ENCODE data around the gene PDPK1. TPM values are rescaled to one million over a fixed set of nuclear protein-coding genes. Genes with fewer than 3 reads are reported as not detected.
A peak's percentile ranks its signal among the peaks of the same experiment; 100 is the strongest.
"Not testable (repeated sequence)": the region's sequence is repeated elsewhere in the genome, so short reads cannot be mapped to it uniquely, and the experiment has no call there.

PDPK1 gene
- total and polyA plus RNA-seq, 4 donors: 12.1 to 28.1 (median 18.2) TPM

- not testable (repeated sequence) for DNase-seq (ENCODE audit: low spot score); H3K9ac ChIP-seq (ENCODE audit: low read depth in 1 of 2, low read length in 2 of 2); H3K36me3 ChIP-seq (ENCODE audit: control insufficient read depth in 4 of 4, insufficient read depth in 3 of 4, low read depth in 1 of 4, low read length in 3 of 4); H3K27me3 ChIP-seq (ENCODE audit: control insufficient read depth in 4 of 4, insufficient read depth in 4 of 4, low read length in 3 of 4); H3K9me3 ChIP-seq (ENCODE audit: control insufficient read depth in 4 of 4, low read length in 3 of 4); H3K4me3 ChIP-seq (ENCODE audit: low read depth in 1 of 3, low read length in 3 of 3); H3K27ac ChIP-seq (ENCODE audit: low read depth in 1 of 2, low read length in 2 of 2); H3K4me1 ChIP-seq (ENCODE audit: control insufficient read depth in 4 of 4, insufficient read depth in 4 of 4, low read length in 3 of 4)
- WGBS: no CpG with 5 or more reads among the region's 7 CpGs
These were observed 94.5 kb downstream of the PDPK1 start for GRCh38 chr16:2632291-2632690.

GRCh38 chr16:2639071-2639721 lies 101.4 kb downstream of the PDPK1 start:
- H3K9me3 ChIP-seq (ENCODE audit: control insufficient read depth in 4 of 4, low read length in 3 of 4); H3K36me3 ChIP-seq (ENCODE audit: control insufficient read depth in 4 of 4, insufficient read depth in 3 of 4, low read depth in 1 of 4, low read length in 3 of 4); DNase-seq (ENCODE audit: low spot score): not testable (repeated sequence)

GRCh38 chr16:2639722-2640072 lies 101.9 kb downstream of the PDPK1 start:
- H3K36me3 ChIP-seq (ENCODE audit: control insufficient read depth in 4 of 4, insufficient read depth in 3 of 4, low read depth in 1 of 4, low read length in 3 of 4): not testable (repeated sequence)
- WGBS: 89% methylated on average over 9 of the region's 9 CpGs

More at GRCh38 chr16:2639071-2639721, 101.4 kb downstream of the PDPK1 start:
- H3K9ac ChIP-seq (ENCODE audit: low read depth in 1 of 2, low read length in 2 of 2); H3K4me1 ChIP-seq (ENCODE audit: control insufficient read depth in 4 of 4, insufficient read depth in 4 of 4, low read length in 3 of 4); H3K27me3 ChIP-seq (ENCODE audit: control insufficient read depth in 4 of 4, insufficient read depth in 4 of 4, low read length in 3 of 4); H3K27ac ChIP-seq (ENCODE audit: low read depth in 1 of 2, low read length in 2 of 2); H3K4me3 ChIP-seq (ENCODE audit: low read depth in 1 of 3, low read length in 3 of 3): not testable (repeated sequence)
- TF ChIP-seq RAD21 (IDR thresholded peaks at IDR 0.05): peak in 1 of 2 donors; percentile 45
- TF ChIP-seq CTCF (IDR thresholded peaks at IDR 0.05; ENCODE audit: low read depth, low read length, missing input control): peak; percentile 13
- 0% methylated on average over 1 of the region's 12 CpGs for WGBS

GRCh38 chr16:2642561-2642960 lies 104.7 kb downstream of the PDPK1 start:
- 78% methylated on average over 5 of the region's 17 CpGs for WGBS
- not testable (repeated sequence) for H3K4me3 ChIP-seq (ENCODE audit: low read depth in 1 of 3, low read length in 3 of 3); H3K9ac ChIP-seq (ENCODE audit: low read depth in 1 of 2, low read length in 2 of 2); H3K36me3 ChIP-seq (ENCODE audit: control insufficient read depth in 4 of 4, insufficient read depth in 3 of 4, low read depth in 1 of 4, low read length in 3 of 4); H3K27me3 ChIP-seq (ENCODE audit: control insufficient read depth in 4 of 4, insufficient read depth in 4 of 4, low read length in 3 of 4); H3K4me1 ChIP-seq (ENCODE audit: control insufficient read depth in 4 of 4, insufficient read depth in 4 of 4, low read length in 3 of 4); H3K27ac ChIP-seq (ENCODE audit: low read depth in 1 of 2, low read length in 2 of 2); H3K9me3 ChIP-seq (ENCODE audit: control insufficient read depth in 4 of 4, low read length in 3 of 4); DNase-seq (ENCODE audit: low spot score)

More at GRCh38 chr16:2639722-2640072, 101.9 kb downstream of the PDPK1 start:
- not testable (repeated sequence) for H3K4me1 ChIP-seq (ENCODE audit: control insufficient read depth in 4 of 4, insufficient read depth in 4 of 4, low read length in 3 of 4); DNase-seq (ENCODE audit: low spot score); H3K4me3 ChIP-seq (ENCODE audit: low read depth in 1 of 3, low read length in 3 of 3); H3K9ac ChIP-seq (ENCODE audit: low read depth in 1 of 2, low read length in 2 of 2); H3K27ac ChIP-seq (ENCODE audit: low read depth in 1 of 2, low read length in 2 of 2); H3K9me3 ChIP-seq (ENCODE audit: control insufficient read depth in 4 of 4, low read length in 3 of 4); H3K27me3 ChIP-seq (ENCODE audit: control insufficient read depth in 4 of 4, insufficient read depth in 4 of 4, low read length in 3 of 4)

GRCh38 chr16:2644754-2645453 lies 107.1 kb downstream of the PDPK1 start:
- H3K36me3 ChIP-seq (ENCODE audit: control insufficient read depth in 4 of 4, insufficient read depth in 3 of 4, low read depth in 1 of 4, low read length in 3 of 4); H3K27me3 ChIP-seq (ENCODE audit: control insufficient read depth in 4 of 4, insufficient read depth in 4 of 4, low read length in 3 of 4); H3K27ac ChIP-seq (ENCODE audit: low read depth in 1 of 2, low read length in 2 of 2); H3K9ac ChIP-seq (ENCODE audit: low read depth in 1 of 2, low read length in 2 of 2); DNase-seq (ENCODE audit: low spot score); H3K4me3 ChIP-seq (ENCODE audit: low read depth in 1 of 3, low read length in 3 of 3); H3K9me3 ChIP-seq (ENCODE audit: control insufficient read depth in 4 of 4, low read length in 3 of 4); H3K4me1 ChIP-seq (ENCODE audit: control insufficient read depth in 4 of 4, insufficient read depth in 4 of 4, low read length in 3 of 4): not testable (repeated sequence)
- WGBS: no CpG with 5 or more reads among the region's 12 CpGs

- not testable (repeated sequence) for DNase-seq (ENCODE audit: low spot score); H3K27ac ChIP-seq (ENCODE audit: low read depth in 1 of 2, low read length in 2 of 2); H3K27me3 ChIP-seq (ENCODE audit: control insufficient read depth in 4 of 4, insufficient read depth in 4 of 4, low read length in 3 of 4); H3K4me1 ChIP-seq (ENCODE audit: control insufficient read depth in 4 of 4, insufficient read depth in 4 of 4, low read length in 3 of 4); H3K36me3 ChIP-seq (ENCODE audit: control insufficient read depth in 4 of 4, insufficient read depth in 3 of 4, low read depth in 1 of 4, low read length in 3 of 4); H3K9ac ChIP-seq (ENCODE audit: low read depth in 1 of 2, low read length in 2 of 2); H3K9me3 ChIP-seq (ENCODE audit: control insufficient read depth in 4 of 4, low read length in 3 of 4); H3K4me3 ChIP-seq (ENCODE audit: low read depth in 1 of 3, low read length in 3 of 3)
- no CpG with 5 or more reads among the region's 14 CpGs for WGBS
These were observed 113.5 kb downstream of the PDPK1 start for GRCh38 chr16:2651268-2651871.
